Measurements from ENCODE around the gene JMJD8. TPM values are rescaled to one million over a fixed set of nuclear protein-coding genes. Genes with fewer than 3 reads are reported as not detected.

JMJD8 gene
- total and polyA plus RNA-seq, 9 of the 15 experiments (the other 6 are each of a cell fraction or from before 2014, with no cell fraction given): 1.2 to 50.6 (median 29.3) TPM

DNA sequence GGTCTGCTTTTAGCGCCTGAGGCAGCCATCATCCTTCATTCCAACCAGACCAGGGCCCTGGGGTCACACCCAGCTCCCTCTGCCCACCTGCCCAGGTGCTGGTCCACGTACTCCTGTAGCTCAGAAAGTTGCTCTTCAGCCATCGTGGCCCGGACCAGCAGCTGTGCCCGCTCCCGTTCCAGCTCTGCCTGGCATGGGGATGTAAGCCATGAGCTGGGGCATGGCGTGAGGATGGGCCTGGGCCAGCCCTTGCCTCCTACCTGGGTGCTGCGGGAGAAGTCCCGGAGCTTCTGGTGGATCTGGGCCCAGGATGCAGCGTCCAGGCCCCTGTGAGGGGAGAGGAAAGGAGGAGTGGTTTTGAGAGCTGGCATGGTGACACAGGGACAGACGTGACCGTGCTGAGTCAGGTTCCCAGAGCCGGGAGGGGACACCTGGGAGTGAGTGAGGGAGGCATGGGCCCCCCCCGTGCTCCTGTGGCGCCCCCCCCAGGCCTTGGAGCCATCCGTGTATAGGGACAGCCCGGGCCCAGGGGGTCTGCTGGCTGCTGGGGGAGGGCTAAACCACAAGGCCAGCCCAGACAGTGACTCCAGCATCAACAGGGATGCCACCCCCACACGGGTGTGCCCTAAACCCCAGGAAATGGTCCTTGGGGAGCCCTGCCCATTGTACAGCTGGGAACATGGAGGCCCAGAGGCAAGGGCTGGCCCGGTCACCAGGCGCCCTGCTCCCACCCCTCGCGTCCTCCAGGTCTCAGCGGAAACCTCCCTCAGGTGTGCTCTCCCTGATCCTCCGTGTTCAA is 38.9 kb upstream of the JMJD8 start (continued):
- TF ChIP-seq, protein P1, sequence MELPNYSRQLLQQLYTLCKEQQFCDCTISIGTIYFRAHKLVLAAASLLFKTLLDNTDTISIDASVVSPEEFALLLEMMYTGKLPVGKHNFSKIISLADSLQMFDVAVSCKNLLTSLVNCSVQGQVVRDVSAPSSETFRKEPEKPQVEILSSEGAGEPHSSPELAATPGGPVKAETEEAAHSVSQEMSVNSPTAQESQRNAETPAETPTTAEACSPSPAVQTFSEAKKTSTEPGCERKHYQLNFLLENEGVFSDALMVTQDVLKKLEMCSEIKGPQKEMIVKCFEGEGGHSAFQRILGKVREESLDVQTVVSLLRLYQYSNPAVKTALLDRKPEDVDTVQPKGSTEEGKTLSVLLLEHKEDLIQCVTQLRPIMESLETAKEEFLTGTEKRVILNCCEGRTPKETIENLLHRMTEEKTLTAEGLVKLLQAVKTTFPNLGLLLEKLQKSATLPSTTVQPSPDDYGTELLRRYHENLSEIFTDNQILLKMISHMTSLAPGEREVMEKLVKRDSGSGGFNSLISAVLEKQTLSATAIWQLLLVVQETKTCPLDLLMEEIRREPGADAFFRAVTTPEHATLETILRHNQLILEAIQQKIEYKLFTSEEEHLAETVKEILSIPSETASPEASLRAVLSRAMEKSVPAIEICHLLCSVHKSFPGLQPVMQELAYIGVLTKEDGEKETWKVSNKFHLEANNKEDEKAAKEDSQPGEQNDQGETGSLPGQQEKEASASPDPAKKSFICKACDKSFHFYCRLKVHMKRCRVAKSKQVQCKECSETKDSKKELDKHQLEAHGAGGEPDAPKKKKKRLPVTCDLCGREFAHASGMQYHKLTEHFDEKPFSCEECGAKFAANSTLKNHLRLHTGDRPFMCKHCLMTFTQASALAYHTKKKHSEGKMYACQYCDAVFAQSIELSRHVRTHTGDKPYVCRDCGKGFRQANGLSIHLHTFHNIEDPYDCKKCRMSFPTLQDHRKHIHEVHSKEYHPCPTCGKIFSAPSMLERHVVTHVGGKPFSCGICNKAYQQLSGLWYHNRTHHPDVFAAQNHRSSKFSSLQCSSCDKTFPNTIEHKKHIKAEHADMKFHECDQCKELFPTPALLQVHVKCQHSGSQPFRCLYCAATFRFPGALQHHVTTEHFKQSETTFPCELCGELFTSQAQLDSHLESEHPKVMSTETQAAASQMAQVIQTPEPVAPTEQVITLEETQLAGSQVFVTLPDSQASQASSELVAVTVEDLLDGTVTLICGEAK (IDR thresholded peaks at IDR 0.05): no peak
- TF ChIP-seq, protein P1 (CRISPR knock-in tag; IDR thresholded peaks at IDR 0.05): no peak
- TF ChIP-seq SAP30 (IDR thresholded peaks at IDR 0.05; ENCODE audit: borderline replicate concordance, insufficient read depth, low read depth, low read length, poor library complexity, severe bottlenecking): no peak
- no peak for TF ChIP-seq BRD4 (IDR thresholded peaks at IDR 0.05)
- TF ChIP-seq, protein P2, sequence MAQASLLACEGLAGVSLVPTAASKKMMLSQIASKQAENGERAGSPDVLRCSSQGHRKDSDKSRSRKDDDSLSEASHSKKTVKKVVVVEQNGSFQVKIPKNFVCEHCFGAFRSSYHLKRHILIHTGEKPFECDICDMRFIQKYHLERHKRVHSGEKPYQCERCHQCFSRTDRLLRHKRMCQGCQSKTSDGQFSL (CRISPR knock-in tag; IDR thresholded peaks at IDR 0.05): peak; percentile 94
- TF ChIP-seq, protein P2 (tag; IDR thresholded peaks at IDR 0.05): peak in 1 of 2 experiments; percentile 25; a peak in 1 of 4 replicates
- no peak for TF ChIP-seq MCM5 (IDR thresholded peaks at IDR 0.05; ENCODE audit: low read depth)
- TF ChIP-seq, protein P3, sequence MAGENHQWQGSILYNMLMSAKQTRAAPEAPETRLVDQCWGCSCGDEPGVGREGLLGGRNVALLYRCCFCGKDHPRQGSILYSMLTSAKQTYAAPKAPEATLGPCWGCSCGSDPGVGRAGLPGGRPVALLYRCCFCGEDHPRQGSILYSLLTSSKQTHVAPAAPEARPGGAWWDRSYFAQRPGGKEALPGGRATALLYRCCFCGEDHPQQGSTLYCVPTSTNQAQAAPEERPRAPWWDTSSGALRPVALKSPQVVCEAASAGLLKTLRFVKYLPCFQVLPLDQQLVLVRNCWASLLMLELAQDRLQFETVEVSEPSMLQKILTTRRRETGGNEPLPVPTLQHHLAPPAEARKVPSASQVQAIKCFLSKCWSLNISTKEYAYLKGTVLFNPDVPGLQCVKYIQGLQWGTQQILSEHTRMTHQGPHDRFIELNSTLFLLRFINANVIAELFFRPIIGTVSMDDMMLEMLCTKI (IDR thresholded peaks at IDR 0.05; ENCODE audit: partially characterized antibody): no peak
- no peak for TF ChIP-seq SREBF2 (CRISPR knock-in tag; IDR thresholded peaks at IDR 0.05)
- TF ChIP-seq ZNF217 (CRISPR knock-in tag; IDR thresholded peaks at IDR 0.05): no peak
- TF ChIP-seq, protein P4, sequence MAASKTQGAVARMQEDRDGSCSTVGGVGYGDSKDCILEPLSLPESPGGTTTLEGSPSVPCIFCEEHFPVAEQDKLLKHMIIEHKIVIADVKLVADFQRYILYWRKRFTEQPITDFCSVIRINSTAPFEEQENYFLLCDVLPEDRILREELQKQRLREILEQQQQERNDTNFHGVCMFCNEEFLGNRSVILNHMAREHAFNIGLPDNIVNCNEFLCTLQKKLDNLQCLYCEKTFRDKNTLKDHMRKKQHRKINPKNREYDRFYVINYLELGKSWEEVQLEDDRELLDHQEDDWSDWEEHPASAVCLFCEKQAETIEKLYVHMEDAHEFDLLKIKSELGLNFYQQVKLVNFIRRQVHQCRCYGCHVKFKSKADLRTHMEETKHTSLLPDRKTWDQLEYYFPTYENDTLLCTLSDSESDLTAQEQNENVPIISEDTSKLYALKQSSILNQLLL (CRISPR knock-in tag; IDR thresholded peaks at IDR 0.05; ENCODE audit: borderline replicate concordance): no peak

Data from K562 (cell line).